Psoas muscle (tissue), 8 donors: ENCODE results near the gene ANKAR. TPM values are rescaled to one million over a fixed set of nuclear protein-coding genes. Genes with fewer than 3 reads are reported as not detected.

Source experiments
- ATAC-seq, 4 donors: fragments of 200-7000 bp; cut with Tn5 transposase; one replicate each; pipeline ENCODE4 v1.9.1; 2020; ENCODE audit warnings: moderate library complexity in 3 of 4, mild to moderate bottlenecking in 2 of 4
- DNase-seq, 2 donors: peaks; one replicate each; pipeline ENCODE4 v3.0.0-alpha.2; 2020
- H3K27ac ChIP-seq: fragments of 200-600 bp; one replicate; pipeline ENCODE4 v1.8.0; 2022
- H3K27me3 ChIP-seq, 3 donors: fragments of 200-600 bp in 1 of 3; one replicate each; pipeline versions ENCODE4 v1.6.1 to v1.8.0; 2013 to 2022; ENCODE audit warnings: low read length in 2 of 3, mild to moderate bottlenecking in 2 of 3, moderate library complexity in 1 of 3; ENCODE audit not compliant: insufficient read depth in 3 of 3
- H3K36me3 ChIP-seq, 2 donors: fragments of 200-600 bp in 1 of 2; one replicate each; pipeline versions ENCODE4 v1.6.1 to v1.8.0; 2013 to 2022; ENCODE audit warnings: low read depth in 1 of 2, mild to moderate bottlenecking in 1 of 2, moderate library complexity in 1 of 2; ENCODE audit not compliant: insufficient read depth in 1 of 2
- H3K4me1 ChIP-seq: fragments of 200-600 bp; one replicate; pipeline ENCODE4 v1.8.0; 2022
- H3K4me3 ChIP-seq: fragments of 200-600 bp; one replicate; pipeline ENCODE4 v1.8.0; 2022; ENCODE audit warnings: mild to moderate bottlenecking
- H3K9me3 ChIP-seq: fragments of 200-600 bp; one replicate; pipeline ENCODE4 v1.8.0; 2022
- WGBS, 3 donors: extraction: QIAGEN DNeasy Blood & Tissue Kit; methylation state at CpG; one replicate each; pipeline versions ENCODE4 v1.1.6 to v1.1.7; 2013; 5-methylcytosine and 5-hydroxymethylcytosine counted together
- intact Hi-C, 2 donors: fragments of 100-400 bp; cut with DNase I; formaldehyde crosslinking; loops; one replicate each; pipeline versions ENCODE4 v1.11.0 to v1.14.2; 2022
- long read RNA-seq, 2 donors: library from polyadenylated mRNA; unstranded; transcript quantifications; one replicate each; pipeline ENCODE4 v2.0.0, GENCODE V29; 2021
- polyA plus RNA-seq, 3 donors: library from polyadenylated mRNA; stranded (reverse); fragments of 200-250 nt; gene quantifications; one replicate each; pipeline ENCODE4 v1.2.3, GENCODE V29; 2013
- total RNA-seq, 4 donors: library from RNA; stranded (reverse); fragmentation: NEBNext Ultra II Directional in 2 of 4; extraction: Animal tissue kit (Norgen Biotek cat#: 25700) in 2 of 4; gene quantifications; one replicate each; pipeline versions ENCODE4 v1.2.1 to v1.2.4, GENCODE V29; 2021 to 2023
- TF ChIP-seq, protein P1 (sequence below): fragments of 200-600 bp; IDR thresholded peaks from one replicate; pipeline ENCODE4 v1.8.0; 2022; ENCODE audit warnings: antibody characterized with exemption
- donor health status: healthy with polysubstance abuse.
- donor health status: DM: no; HTN: no; CAD: no; lungs with moderate emphysema.
- donor health status: Bipolar disorder and iron deficiency.
- donor health status: healthy.
- donor health status: DM: yes; HTN: yes; CAD: no.
- donor health status: DM: no; HTN: no; CAD: no.
- donor health status: DM: no; HTN: no; CAD: no.
- donor health status: DM: yes; HTN: yes; CAD: no.

ANKAR gene, protein sequence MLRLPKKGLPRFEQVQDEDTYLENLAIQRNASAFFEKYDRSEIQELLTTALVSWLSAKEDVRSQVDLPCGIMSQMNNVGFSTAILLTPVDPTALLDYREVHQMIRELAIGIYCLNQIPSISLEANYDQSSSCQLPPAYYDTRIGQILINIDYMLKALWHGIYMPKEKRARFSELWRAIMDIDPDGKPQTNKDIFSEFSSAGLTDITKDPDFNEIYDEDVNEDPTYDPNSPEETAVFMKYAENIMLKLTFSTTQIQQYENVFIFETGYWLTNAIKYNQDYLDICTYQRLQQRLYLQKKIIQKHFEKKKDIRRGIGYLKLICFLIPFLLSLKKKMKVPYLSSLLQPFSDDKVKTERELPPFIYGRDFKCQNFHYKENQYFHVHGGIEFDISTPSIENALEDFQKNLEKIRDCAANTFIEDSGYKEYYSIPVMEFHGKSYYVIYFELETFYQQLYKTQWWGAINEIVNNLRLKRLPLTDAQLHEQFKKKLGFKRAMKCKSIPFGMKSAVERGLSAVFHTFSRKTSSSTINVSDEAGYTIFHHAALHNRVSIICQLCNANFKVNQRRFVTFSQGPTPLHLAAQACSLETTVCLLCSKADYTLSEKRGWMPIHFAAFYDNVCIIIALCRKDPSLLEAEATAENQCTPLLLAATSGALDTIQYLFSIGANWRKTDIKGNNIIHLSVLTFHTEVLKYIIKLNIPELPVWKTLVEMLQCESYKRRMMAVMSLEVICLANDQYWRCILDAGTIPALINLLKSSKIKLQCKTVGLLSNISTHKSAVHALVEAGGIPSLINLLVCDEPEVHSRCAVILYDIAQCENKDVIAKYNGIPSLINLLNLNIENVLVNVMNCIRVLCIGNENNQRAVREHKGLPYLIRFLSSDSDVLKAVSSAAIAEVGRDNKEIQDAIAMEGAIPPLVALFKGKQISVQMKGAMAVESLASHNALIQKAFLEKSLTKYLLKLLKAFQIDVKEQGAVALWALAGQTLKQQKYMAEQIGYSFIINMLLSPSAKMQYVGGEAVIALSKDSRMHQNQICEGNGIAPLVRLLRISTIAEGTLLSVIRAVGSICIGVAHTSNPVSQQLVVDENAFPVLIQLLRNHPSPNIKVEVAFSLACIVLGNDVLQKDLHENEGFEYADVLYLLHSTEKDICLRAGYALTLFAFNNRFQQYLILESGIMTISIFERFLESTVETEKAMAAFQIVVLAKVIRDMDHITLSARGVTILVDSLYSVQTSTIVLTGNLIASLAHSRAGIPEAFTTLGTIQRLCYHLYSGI (N-terminal part only)
- total RNA-seq (1 to 10 TPM; 4.1 to 8.7 (median 6.0) TPM), polyA plus RNA-seq (1 to 10 TPM in 1 of 3 donors, under 1 TPM in 2; 0.72 to 3.6 (median 0.98) TPM)
- long read RNA-seq, donor 1, partial matches to known transcripts: 0 of 1 reads
- long read RNA-seq, donor 1, other reads (novel, unspliced or antisense): 1 of 1 reads
- long read RNA-seq, donor 2, partial matches to known transcripts: 0 of 5 reads
- long read RNA-seq, donor 2, other reads (novel, unspliced or antisense): 5 of 5 reads

DNA sequence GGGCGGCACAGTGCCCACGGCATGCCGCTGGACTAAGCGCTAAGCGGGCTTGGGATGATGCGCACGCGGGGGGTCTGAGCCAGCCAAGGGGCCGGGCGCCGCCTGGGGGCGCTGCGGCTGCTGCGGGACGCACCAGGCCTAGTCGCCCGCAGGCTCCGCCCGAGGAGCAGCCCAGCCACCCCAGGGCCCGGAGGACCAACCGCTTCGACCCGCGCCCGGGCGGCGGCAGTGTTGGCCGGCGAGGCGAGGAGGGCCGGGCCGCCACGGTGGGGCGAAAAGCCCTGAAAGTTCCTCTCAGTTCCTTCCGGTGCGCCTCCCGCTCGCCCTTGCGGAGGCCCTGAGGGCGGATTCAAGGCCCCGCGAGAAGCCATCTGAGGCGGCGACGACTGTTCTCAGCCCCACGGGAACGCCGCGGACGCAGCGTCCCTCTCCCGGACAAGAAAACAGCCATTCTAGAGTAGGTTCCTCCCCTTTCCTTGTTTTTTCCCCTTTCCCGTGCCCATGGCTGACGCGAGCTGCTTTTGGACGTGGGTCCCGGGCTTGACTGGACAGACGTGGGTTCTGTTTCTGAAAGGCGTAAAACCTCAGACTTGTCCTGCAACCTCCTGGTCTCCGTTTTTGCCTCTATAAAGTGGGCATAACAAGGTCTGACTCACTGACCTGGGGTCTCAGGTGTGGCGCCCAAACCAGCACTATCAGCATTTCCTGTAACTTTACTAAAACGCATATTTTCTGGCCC lies at the start of gene ANKAR:
TSS of gene ANKAR (plus strand) at position 297 of the 739 bp plus-strand sequence. CDS start 1,821 bp downstream, outside the sequence.
- Histone ChIP-seq H3K36me3 (peaks cover 0 to 31% of the 10 kb centered on the region in 2 donors), H3K4me1 (peaks cover 10% of the 10 kb centered on the region), H3K4me3 (peak within 1 kb of the TSS; percentile 84), H3K27me3 (no peaks in the 10 kb centered on the region), H3K27ac (peak within 1 kb of the TSS; percentile 91), H3K9me3 (peaks cover 6% of the 10 kb centered on the region)
- 1% methylated on average over 42 to 62 of the region's 62 CpGs for WGBS, 3 donors
- intact Hi-C loops: loop anchor here in 1 of 2 donors (10.0 kb wide), 1 partner anchor 90 kb away; the partner anchor contains the start of gene OSGEPL1
- DNase-seq (peak; percentile 92 to 96), ATAC-seq (peak; percentile 98 to 99 (median 98))
- TF ChIP-seq, protein P1, sequence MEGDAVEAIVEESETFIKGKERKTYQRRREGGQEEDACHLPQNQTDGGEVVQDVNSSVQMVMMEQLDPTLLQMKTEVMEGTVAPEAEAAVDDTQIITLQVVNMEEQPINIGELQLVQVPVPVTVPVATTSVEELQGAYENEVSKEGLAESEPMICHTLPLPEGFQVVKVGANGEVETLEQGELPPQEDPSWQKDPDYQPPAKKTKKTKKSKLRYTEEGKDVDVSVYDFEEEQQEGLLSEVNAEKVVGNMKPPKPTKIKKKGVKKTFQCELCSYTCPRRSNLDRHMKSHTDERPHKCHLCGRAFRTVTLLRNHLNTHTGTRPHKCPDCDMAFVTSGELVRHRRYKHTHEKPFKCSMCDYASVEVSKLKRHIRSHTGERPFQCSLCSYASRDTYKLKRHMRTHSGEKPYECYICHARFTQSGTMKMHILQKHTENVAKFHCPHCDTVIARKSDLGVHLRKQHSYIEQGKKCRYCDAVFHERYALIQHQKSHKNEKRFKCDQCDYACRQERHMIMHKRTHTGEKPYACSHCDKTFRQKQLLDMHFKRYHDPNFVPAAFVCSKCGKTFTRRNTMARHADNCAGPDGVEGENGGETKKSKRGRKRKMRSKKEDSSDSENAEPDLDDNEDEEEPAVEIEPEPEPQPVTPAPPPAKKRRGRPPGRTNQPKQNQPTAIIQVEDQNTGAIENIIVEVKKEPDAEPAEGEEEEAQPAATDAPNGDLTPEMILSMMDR: peak; percentile 86

DNA sequence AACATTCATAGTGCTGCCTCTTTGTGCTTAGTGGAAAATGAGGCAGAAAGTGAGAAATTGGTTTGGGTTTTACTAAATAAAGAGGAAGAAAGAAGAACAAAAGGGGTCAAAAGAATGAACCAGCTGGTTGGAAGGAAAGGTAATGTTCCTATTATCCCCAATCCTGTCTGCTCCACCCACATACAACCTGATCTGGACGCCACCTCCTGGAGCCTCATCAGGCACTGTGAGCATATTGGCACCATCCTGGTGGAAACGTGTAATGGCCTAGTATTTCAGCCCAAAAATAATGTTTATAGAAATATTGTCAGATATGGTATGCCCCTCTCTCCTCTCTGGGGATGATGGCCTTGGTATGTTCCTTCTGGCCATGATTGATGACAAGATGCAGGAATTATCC lies 48.8 kb upstream of the ANKAR start:
- no peak for DNase-seq
- intact Hi-C loops: no loop called here

DNA sequence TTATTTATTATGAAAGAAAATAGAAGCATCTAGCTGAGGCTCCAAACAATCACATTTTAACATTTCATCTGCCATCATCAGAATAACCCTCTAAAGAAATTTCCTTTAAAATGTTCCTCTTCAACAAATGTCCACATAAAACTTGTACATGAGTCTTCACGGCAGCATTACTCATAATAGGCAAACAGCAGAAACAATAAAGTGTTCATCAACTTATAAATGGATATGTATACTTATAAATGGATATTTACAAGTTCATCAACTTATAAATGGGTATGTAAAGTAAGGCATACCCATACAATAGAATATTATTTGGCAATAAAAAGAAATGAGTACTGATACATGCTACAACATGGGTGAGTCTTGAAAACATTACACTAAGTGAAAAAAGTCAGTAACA lies 46.7 kb upstream of the ANKAR start:
- 85 to 93% (median 93%) methylated on average over 1 of the region's 1 CpG for whole genome bisulfite sequencing, 3 donors
- H3K36me3 ChIP-seq: no peaks in the 10 kb centered on the region
- H3K27me3 ChIP-seq: no peaks in the 10 kb centered on the region
- DNase-seq (no peak), ATAC-seq (no peak)
- intact Hi-C loops: no loop called here
- H3K27ac ChIP-seq: no peak overlapping the region
- no peaks in the 10 kb centered on the region for H3K9me3 ChIP-seq
- no peaks in the 10 kb centered on the region for H3K4me1 ChIP-seq
- no peak overlapping the region for H3K4me3 ChIP-seq
- TF ChIP-seq, protein P1: no peak

More for the DNA sequence above, 48.8 kb upstream of the ANKAR start:
- H3K9me3 ChIP-seq: no peaks in the 10 kb centered on the region
- no peak overlapping the region for H3K27ac ChIP-seq
- H3K4me3 ChIP-seq: no peak overlapping the region
- no peaks in the 10 kb centered on the region for H3K27me3 ChIP-seq
- ATAC-seq: no peak
- 82 to 94% (median 83%) methylated on average over 2 of the region's 2 CpGs for WGBS, 3 donors
- H3K36me3 ChIP-seq: no peaks in the 10 kb centered on the region
- no peaks in the 10 kb centered on the region for H3K4me1 ChIP-seq
- TF ChIP-seq, protein P1: no peak
